Measurements from ENCODE around the gene NOS1AP.

Gene NOS1AP

GRCh38 chr1:162373541-162374260, 304.2 kb downstream of the NOS1AP start:
- no peak for DNase-seq

DNA sequence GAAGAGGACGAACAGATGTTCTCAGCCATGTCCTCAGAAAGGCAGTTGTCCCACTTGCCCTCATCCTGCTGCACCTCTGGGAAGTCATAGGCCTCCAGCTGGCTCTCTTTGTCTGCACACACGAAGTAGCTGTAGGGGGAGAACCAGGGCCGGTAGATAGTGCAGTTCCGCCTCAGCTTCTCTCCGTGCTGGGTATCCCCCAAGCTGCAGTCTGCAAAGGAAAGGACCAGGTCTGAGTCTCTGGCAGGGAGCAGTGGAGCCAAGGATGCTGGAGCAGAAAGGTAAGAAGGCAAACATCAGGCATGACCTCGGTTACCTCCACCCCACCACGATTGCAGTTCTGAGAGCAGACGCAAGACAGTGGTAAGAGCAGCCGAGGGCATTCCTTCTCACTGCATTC, 304.9 kb downstream of the NOS1AP start:
- no peak for DNase-seq

DNA sequence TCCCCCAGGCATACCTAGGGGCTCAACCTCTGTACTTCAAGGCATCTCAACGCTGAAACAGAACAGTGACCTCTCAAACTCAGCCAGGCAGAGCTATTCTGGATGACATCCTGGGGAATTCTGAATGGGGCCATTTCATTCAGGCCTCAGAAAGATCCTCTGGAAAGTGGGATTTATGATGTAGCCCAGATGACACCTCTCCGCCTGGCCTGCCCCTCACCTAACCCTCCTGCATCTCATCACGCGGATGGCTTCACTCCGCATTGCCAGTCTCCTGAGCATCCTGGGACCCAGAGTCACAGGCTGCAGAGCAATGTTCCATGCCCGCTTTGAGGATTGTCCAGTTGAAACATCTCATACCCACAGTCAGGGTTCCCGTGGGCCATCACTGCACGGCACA, 306.0 kb downstream of the NOS1AP start:
- DNase-seq: no peak

- DNase-seq: no peak
Observed at GRCh38 chr1:162376691-162377090, 307.2 kb downstream of the NOS1AP start, which contains the start of gene SPATA46. TSS of gene SPATA46 (minus strand) at chr1:162376854. CDS start at chr1:162376790, 64 bp downstream.

DNA sequence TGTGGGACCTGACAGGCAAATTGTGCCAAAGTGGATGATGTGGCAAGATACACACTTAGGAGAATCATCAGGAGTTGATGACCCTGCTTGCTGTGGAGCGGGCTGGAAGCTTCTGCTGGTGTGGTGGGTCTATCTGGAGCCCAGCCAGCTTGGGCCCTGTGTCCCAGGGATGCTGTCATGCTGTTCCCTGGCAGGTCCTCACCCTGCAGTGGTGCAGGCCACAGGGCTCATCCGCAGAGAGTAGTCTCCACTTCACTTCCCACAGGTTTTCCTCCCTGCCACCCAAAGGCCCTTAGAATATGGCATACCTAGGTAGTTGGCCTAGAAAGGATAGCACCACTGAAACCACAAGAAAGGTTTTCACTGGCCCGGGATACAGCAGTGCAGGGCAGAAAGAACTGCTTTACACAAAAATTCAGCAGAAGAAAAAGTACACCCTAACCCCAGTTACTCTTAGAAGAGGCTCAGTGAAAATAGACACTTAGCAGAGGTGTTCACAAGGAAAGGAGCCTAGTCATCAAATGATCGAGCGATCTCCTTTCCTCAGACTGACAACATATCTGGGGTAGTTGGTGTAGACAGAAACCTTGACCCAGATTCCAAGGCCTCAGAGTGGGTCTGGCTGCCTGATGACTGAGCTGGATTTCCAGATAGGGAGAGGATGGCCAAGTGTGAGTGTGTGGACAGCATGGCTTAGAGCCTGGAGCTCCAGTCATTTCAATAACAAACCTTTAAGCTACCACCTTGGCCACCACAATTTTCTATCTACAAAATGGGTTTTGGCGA, 310.8 kb downstream of the NOS1AP start:
- DNase-seq: no peak

GRCh38 chr1:162381383-162381782, 311.9 kb downstream of the NOS1AP start, which contains the start of gene C1orf226:
TSS of gene C1orf226 (plus strand) at chr1:162381728. CDS start at chr1:162381902, 174 bp downstream.
- DNase-seq: no peak

- no peak for DNase-seq
Observed at GRCh38 chr1:162381941-162382750, 312.7 kb downstream of the NOS1AP start.

- no peak for DNase-seq
Observed at GRCh38 chr1:162383091-162383490, 313.6 kb downstream of the NOS1AP start.

DNA sequence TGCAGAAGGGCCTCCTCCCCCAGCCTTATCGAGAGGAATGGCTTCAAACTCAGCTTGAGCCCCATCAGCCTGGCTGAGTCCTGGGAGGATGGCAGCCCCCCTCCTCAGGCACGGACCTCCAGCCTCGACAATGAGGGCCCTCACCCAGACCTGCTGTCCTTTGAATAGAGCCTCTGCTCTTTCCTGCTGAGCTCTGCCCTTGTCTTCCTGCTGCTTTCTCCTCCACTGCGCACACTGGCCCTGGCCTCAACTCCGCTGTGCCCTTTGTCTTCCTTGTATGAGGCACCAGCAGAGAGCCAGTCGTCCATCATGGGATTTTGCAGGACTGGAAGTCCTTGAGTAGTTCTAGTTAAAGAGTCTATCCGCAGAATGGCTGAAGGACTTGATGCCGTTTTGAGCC, 314.0 kb downstream of the NOS1AP start:
- no peak for DNase-seq

GRCh38 chr1:162384116-162384515, 314.6 kb downstream of the NOS1AP start:
- DNase-seq: no peak

DNA sequence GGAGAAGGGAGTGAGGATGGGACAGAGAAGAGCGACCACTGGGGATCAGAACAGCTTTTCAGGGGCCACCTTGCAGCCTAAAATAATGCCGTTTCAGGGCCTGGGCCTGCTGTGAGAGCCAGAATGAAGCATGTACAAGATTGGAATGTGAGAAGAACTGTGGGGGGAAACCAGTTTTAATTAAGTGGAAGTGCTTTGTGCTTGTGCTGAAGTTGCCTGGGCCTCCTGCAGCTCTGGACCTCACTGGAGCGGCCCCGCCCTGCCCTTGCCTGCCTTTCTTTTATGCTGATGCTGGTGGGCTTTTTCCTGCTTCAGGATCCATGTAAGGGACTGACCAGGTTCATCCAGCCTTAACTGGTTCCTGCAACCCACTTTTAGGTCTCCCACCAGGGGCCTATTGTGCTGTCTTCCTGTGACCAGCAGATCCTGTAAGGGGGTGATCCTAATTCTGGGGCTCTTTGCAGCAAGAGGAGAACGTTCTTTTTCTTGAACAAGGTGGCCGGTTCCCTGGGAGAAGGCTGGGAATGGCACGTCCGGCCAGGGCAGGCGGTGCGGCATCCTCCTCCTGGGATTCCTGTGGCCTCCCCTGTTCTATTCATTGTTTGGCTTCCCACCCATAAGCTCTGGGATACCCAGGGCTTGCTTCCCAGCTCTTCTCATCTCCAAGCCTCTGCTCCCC, 315.2 kb downstream of the NOS1AP start:
- DNase-seq: no peak

DNA sequence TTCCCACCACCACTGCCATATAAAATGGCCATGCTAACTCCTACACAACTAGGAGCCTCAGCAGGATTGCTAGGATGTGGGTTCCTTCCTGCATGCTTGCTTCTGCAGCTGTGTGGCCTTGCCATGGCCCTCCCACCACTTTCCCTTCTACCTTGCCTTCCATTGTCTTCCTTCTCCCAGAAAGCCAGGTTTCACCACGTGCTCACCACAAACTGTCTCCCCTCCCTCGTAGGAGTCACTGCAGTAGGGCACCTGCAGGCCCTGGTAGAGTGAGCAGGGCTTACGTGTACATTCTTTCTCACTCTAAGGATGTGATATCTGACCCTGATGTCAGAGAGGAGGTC, 315.8 kb downstream of the NOS1AP start:
- no peak for DNase-seq

- DNase-seq: no peak
Observed at GRCh38 chr1:162385702-162386101, 316.2 kb downstream of the NOS1AP start.

DNA sequence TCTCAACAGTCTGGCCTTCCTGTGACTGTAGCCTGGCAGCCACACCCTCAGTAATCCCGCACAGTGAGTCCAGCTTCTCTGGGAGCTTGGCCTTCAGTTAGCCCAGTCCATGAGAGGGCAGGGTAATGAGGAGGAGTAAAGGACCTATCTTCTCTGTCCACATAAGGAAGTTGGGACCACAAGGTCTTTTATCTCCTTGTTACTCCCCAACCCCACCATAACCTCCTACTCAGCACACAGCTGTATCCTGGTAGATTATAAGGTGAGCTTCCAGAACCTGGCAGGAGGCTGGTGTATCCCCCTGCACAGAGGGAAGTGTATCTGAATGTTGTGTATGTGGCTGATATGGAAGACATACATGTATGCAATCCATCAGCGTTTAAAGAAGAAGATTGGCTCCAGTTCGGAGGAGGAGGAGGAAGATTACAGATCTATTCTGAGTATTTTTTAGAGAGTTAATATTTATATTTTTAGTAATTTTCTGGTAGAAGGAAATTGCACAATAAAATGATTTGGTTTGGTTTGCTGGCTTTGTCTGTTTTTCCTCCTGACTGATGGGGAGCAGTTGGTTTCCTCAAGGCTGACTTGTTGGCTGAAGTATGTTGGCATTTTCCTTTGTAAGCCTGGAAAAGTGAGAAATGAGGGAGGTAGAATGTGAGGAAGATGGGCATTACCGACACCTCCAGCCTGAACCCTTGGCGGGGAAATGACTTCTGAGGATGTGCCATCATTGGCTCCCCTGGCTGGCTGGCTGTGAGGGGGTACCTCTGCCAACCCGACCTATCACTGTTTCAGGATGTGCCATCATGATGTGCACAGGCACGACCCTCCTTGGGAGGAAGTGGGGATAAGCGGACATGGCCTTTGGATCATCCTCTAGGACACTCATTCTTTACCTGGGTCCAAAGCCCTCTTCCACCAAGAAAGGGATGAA, 317.1 kb downstream of the NOS1AP start:
- no peak for DNase-seq

- DNase-seq: no peak
Observed at GRCh38 chr1:162387226-162388082, 318.0 kb downstream of the NOS1AP start.

DNA sequence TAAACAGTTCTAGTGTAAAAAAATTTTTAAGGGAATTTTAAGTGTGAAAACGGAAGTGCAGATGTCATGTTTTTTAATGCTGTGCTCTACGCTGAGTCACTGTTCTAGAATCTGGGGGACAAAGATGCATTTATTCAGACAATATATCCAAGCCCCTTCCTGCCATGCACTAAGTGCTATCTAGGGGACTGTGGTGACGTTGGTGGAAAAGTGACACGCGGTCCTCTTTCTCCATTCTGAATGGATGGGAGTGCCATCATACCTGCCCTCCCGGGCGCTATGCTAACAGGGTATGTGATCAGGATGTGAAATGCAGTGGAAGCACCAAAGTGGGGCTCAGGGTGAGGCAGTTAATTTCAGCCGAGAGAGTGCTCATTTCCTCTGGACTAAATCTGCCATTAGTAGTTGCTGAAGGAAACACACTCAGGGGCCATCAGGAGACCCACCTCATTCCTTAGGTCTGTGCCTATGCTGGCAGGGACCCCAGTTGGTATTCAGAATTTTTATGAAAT, 318.6 kb downstream of the NOS1AP start:
- DNase-seq: no peak

GRCh38 chr1:162388615-162389014, 319.1 kb downstream of the NOS1AP start:
- DNase-seq: no peak

- DNase-seq: no peak
Observed at GRCh38 chr1:162389021-162389818, 319.7 kb downstream of the NOS1AP start.

DNA sequence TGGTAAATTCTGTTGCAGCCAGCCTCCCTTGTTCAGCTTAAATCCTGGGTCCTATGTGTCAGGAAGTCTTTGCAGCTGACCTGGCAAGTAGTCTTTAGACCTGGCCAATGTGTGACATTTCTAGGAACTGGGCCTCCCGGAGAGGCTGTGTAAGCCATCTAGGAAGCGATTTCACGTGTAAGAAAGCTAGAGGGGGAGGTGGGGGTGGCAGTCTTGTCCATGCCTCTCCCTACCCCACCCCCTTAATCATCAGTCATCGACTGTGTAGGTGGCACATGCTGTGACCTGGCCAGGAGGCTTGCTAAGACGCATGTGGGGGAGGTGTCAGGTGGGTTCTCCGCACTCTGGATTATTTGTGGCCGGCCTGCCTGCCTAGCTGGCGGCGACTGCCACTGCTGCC, 320.5 kb downstream of the NOS1AP start:
- DNase-seq: no peak
